B cell (primary cell): ENCODE results near the gene ELK4.

Experiments
- EZH2 ChIP-seq: IDR thresholded peaks from 2 replicates; pipeline ENCODE4 v1.6.1; 2012; ENCODE audit warnings: borderline replicate concordance, low read depth, mild to moderate bottlenecking, moderate library complexity, low read length; ENCODE audit not compliant: insufficient read depth, poor library complexity, severe bottlenecking
- TF ChIP-seq, protein P1 (sequence below): fragments of 200-600 bp; IDR thresholded peaks from one replicate; pipeline ENCODE4 v1.8.0; 2022; ENCODE audit warnings: antibody characterized with exemption, mild to moderate bottlenecking

DNA sequence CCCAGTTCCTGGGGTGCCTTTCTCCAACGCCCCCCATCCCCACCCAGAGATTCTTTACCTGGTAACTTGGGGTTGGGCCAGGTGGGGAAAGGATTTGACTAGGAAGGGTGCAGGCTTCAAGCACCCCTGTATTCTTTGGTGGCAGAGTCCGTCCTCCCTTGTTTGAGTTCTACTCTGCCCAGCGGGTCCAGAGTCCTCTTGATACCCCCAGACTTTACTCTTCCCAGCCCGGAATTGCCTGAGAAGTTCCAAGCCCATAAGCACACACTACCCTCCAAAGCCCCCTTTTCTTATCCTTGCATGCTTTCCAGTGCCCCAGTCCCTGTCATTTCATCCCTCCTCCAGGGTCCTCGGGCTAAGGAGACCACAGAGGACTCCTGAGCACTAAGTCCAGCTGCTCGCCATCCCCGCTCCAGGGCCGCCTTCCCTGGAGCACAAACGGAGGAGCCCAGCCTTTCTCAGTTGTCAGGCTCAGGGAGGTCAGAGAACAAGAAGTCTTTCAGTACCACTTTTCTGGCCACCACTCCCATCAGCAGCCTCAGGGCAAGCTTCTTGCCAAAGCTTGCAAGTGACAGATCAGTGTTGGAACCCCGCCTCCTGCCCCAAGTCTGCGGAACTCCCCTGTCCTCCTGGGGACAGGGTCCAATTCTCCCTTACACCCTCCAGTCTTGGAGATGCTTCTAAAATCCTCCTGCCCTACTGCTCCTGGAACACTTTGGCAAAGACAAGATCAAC is 36.3 kb upstream of the ELK4 start:
- TF ChIP-seq, protein P1, sequence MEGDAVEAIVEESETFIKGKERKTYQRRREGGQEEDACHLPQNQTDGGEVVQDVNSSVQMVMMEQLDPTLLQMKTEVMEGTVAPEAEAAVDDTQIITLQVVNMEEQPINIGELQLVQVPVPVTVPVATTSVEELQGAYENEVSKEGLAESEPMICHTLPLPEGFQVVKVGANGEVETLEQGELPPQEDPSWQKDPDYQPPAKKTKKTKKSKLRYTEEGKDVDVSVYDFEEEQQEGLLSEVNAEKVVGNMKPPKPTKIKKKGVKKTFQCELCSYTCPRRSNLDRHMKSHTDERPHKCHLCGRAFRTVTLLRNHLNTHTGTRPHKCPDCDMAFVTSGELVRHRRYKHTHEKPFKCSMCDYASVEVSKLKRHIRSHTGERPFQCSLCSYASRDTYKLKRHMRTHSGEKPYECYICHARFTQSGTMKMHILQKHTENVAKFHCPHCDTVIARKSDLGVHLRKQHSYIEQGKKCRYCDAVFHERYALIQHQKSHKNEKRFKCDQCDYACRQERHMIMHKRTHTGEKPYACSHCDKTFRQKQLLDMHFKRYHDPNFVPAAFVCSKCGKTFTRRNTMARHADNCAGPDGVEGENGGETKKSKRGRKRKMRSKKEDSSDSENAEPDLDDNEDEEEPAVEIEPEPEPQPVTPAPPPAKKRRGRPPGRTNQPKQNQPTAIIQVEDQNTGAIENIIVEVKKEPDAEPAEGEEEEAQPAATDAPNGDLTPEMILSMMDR: no peak
- no peak for TF ChIP-seq EZH2
